SJSA1 (cell line): Measurements from ENCODE around the gene OSBP. TPM values are rescaled to one million over a fixed set of nuclear protein-coding genes. Genes with fewer than 3 reads are reported as not detected.

Experiments used
- DNase-seq, 2 experiments: peaks; one replicate each; pipeline ENCODE4 v3.0.0-alpha.2; 2015 to 2020; ENCODE audit warnings: low spot score in 2 of 2, low read depth in 1 of 2
- H3K27ac ChIP-seq: fragments of 250-450 bp; sonication (Bioruptor Pico); 2 replicates; pipeline ENCODE4 v1.5.1; 2020; ENCODE audit warnings: mild to moderate bottlenecking, moderate library complexity
- H3K27me3 ChIP-seq: fragments of 250-450 bp; sonication (Bioruptor Pico); replicated peaks from 2 replicates; pipeline ENCODE4 v1.5.1; 2020; ENCODE audit warnings: mild to moderate bottlenecking, moderate library complexity
- H3K36me3 ChIP-seq: fragments of 250-450 bp; sonication (Bioruptor Pico); 2 replicates; pipeline ENCODE4 v1.5.1; 2020; ENCODE audit warnings: mild to moderate bottlenecking
- H3K4me1 ChIP-seq: fragments of 250-450 bp; sonication (Bioruptor Pico); replicated peaks from 2 replicates; pipeline ENCODE4 v1.6.1; 2021; ENCODE audit warnings: mild to moderate bottlenecking
- H3K4me3 ChIP-seq: fragments of 250-450 bp; sonication (Bioruptor Pico); 2 replicates; pipeline ENCODE4 v1.5.1; 2020; ENCODE audit warnings: mild to moderate bottlenecking
- H3K9me3 ChIP-seq: fragments of 250-450 bp; sonication (Bioruptor Pico); replicated peaks from 2 replicates; pipeline ENCODE4 v1.5.1; 2020; ENCODE audit warnings: mild to moderate bottlenecking
- total RNA-seq: library from RNA; depleted of rRNA; stranded (reverse); fragments of >200 nt; shearing (Covaris generic); gene quantifications from 2 replicates; pipeline ENCODE4 v1.2.3, GENCODE V29; 2014; rRNA removed

Gene OSBP
- total RNA-seq, 1 experiment from 2014 or later = 30.3 TPM

GRCh38 chr11:59534676-59535075, 80.9 kb downstream of the OSBP start:
- no peak overlapping the region for H3K27ac ChIP-seq
- no peak for DNase-seq
- peaks cover 8% of the 10 kb centered on the region for H3K4me1 ChIP-seq
- no peaks in the 10 kb centered on the region for H3K36me3 ChIP-seq
- H3K9me3 ChIP-seq = no peaks in the 10 kb centered on the region
- no peaks in the 10 kb centered on the region for H3K27me3 ChIP-seq
- H3K4me3 ChIP-seq = no peak overlapping the region

- Histone ChIP-seq H3K27me3 (peaks cover 12% of the 10 kb centered on the region), H3K4me1 (peaks cover 4% of the 10 kb centered on the region), H3K27ac (no peak overlapping the region), H3K9me3 (no peaks in the 10 kb centered on the region), H3K4me3 (no peak overlapping the region), H3K36me3 (no peaks in the 10 kb centered on the region)
- no peak for DNase-seq
Measured at GRCh38 chr11:59532620-59533019, 83.0 kb downstream of the OSBP start.

DNA sequence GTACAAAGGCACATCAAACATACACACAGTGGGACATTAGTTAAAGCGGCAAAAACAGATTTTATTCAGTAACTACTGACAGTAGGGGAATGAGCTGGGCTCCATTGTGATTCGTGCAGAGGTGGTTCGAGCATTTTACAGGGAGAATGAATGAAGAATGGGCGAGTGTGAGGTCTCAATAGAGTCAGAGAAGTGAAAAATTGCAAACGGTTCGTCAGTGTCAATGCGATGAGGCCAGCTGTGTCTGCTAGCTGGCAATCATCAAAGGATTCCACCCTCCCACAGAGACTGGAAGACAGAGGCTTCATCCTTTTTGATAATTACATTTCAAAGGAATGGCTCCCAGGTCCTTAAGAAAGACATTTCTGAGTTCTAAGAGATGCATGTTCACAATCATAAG, 86.9 kb downstream of the OSBP start:
- Histone ChIP-seq H3K27ac (no peak overlapping the region), H3K9me3 (no peaks in the 10 kb centered on the region), H3K27me3 (peaks cover 23% of the 10 kb centered on the region), H3K4me3 (no peak overlapping the region), H3K36me3 (no peaks in the 10 kb centered on the region), H3K4me1 (no peaks in the 10 kb centered on the region)
- DNase-seq = no peak

Other genes with a start within 250 kb of the OSBP start
- not detected in 2 replicates for gene OR5A2, start 189.4 kb downstream of the OSBP start, total RNA-seq
- not detected in 2 replicates for gene OR5A1, start 179.3 kb downstream of the OSBP start, total RNA-seq
- gene OR4D6, start 158.8 kb downstream of the OSBP start, total RNA-seq = not detected in 2 replicates
- not detected in 2 replicates for gene OR4D10, start 142.5 kb downstream of the OSBP start, total RNA-seq
- gene OR4D11, start 112.2 kb downstream of the OSBP start, total RNA-seq = not detected in 2 replicates
- gene OR4D9, start 104.2 kb downstream of the OSBP start, total RNA-seq = not detected in 2 replicates
- gene PATL1, start 53.3 kb upstream of the OSBP start, total RNA-seq = 17.7 and 24.9 TPM in 2 replicates
- gene OR10V1, start 98.1 kb upstream of the OSBP start, total RNA-seq = not detected in 2 replicates
- 29.7 and 31.3 TPM in 2 replicates for gene STX3, start 139.6 kb upstream of the OSBP start, total RNA-seq
- gene MRPL16, start 195.0 kb upstream of the OSBP start, total RNA-seq = 93.0 and 117 TPM in 2 replicates
- gene CBLIF, start 229.7 kb upstream of the OSBP start, total RNA-seq = not detected in 2 replicates